GM23248 (cell line): Measurements from ENCODE around the gene B3GNT2. TPM values are rescaled to one million over a fixed set of nuclear protein-coding genes. Genes with fewer than 3 reads are reported as not detected.
"Not testable (repeated sequence)": the region's sequence is repeated elsewhere in the genome, so short reads cannot be mapped to it uniquely, and the experiment has no call there.

Source experiments
- DNase-seq: peaks from one replicate; pipeline ENCODE4 v3.0.0-alpha.2; 2015
- H2AFZ ChIP-seq: fragments of 200-600 bp; sonication (generic); 2 replicates; pipeline ENCODE4 v1.6.1; 2016; ENCODE audit warnings: antibody characterized with exemption
- H3F3A ChIP-seq: fragments of 200-600 bp; sonication (generic); 2 replicates; pipeline ENCODE4 v1.6.1; 2016; ENCODE audit warnings: mild to moderate bottlenecking, antibody characterized with exemption, mixed run types; ENCODE audit not compliant: insufficient read depth
- H3K27ac ChIP-seq: fragments of 200-600 bp; sonication (generic); 2 replicates; pipeline ENCODE4 v1.5.1; 2016; ENCODE audit warnings: mild to moderate bottlenecking
- H3K27me3 ChIP-seq: fragments of 200-600 bp; sonication (generic); replicated peaks from 2 replicates; pipeline ENCODE4 v1.6.1; 2016; ENCODE audit warnings: mild to moderate bottlenecking; ENCODE audit not compliant: insufficient read depth
- H3K36me3 ChIP-seq: fragments of 200-600 bp; sonication (generic); 2 replicates; pipeline ENCODE4 v1.6.1; 2016; ENCODE audit warnings: low read depth, mild to moderate bottlenecking
- H3K4me1 ChIP-seq: fragments of 200-600 bp; sonication (generic); 2 replicates; pipeline ENCODE4 v1.6.1; 2016; ENCODE audit warnings: mild to moderate bottlenecking; ENCODE audit not compliant: insufficient read depth
- H3K4me2 ChIP-seq: fragments of 200-600 bp; sonication (generic); one replicate; pipeline ENCODE4 v1.6.1; 2016; ENCODE audit warnings: mild to moderate bottlenecking; ENCODE audit not compliant: unreplicated experiment
- H3K4me3 ChIP-seq: fragments of 200-600 bp; sonication (generic); 2 replicates; pipeline ENCODE4 v1.5.1; 2016; ENCODE audit warnings: mild to moderate bottlenecking
- H3K79me2 ChIP-seq: fragments of 200-600 bp; sonication (generic); 2 replicates; pipeline ENCODE4 v1.6.1; 2016; ENCODE audit warnings: mild to moderate bottlenecking; ENCODE audit not compliant: insufficient read depth
- H3K9ac ChIP-seq: fragments of 200-600 bp; sonication (generic); 2 replicates; pipeline ENCODE4 v1.6.1; 2016; ENCODE audit warnings: mild to moderate bottlenecking
- H3K9me2 ChIP-seq: fragments of 200-600 bp; sonication (generic); 2 replicates; pipeline ENCODE4 v1.6.1; 2016; ENCODE audit warnings: mixed run types, mild to moderate bottlenecking, moderate library complexity; ENCODE audit not compliant: insufficient read depth
- H3K9me3 ChIP-seq: fragments of 200-600 bp; sonication (generic); one replicate; pipeline ENCODE4 v1.6.1; 2017; ENCODE audit warnings: low read depth
- H4K20me1 ChIP-seq: fragments of 200-600 bp; sonication (generic); 2 replicates; pipeline ENCODE4 v1.6.0; 2016; ENCODE audit not compliant: insufficient read depth
- EZH2 ChIP-seq: fragments of 200-600 bp; sonication (generic); IDR thresholded peaks from 2 replicates; pipeline ENCODE4 v1.6.1; 2018; ENCODE audit warnings: antibody characterized with exemption, mild to moderate bottlenecking; ENCODE audit not compliant: insufficient read depth, poor library complexity, severe bottlenecking
- EZH2phosphoT487 ChIP-seq: fragments of 200-600 bp; sonication (generic); IDR thresholded peaks from 2 replicates; pipeline ENCODE4 v1.6.1; 2018; ENCODE audit warnings: antibody characterized with exemption, moderate library complexity, mild to moderate bottlenecking, low read depth; ENCODE audit not compliant: insufficient read depth
- WGBS, 2 experiments: methylation state at CpG; one replicate each; pipeline ENCODE4 v1.1.6; 2015 to 2017; ENCODE audit warnings: low lambda C conversion rate in 2 of 2, low coverage in 1 of 2; ENCODE audit errors: missing lambda C conversion rate in 2 of 2; 5-methylcytosine and 5-hydroxymethylcytosine counted together
- in situ Hi-C: fragments of 300-500 bp; cut with MboI; formaldehyde crosslinking; loops from 2 replicates; pipeline ENCODE4 v1.15.0; 2020
- microRNA-seq: library from miRNA; unstranded; fragments of <30 nt; microRNA quantifications from one replicate; pipeline ENCODE4, GENCODE V29; 2016; ENCODE audit warnings: borderline number of aligned reads
- polyA plus RNA-seq: library from polyadenylated mRNA; unstranded; fragments of >200 nt; fragmentation: Nextera tagmentation; extraction: Ambion mirVana; gene quantifications from 2 replicates; pipeline ENCODE4 v1.2.1, GENCODE V29; 2016
- small RNA-seq: library from RNA; depleted of rRNA; stranded (forward); fragments of <200 nt; gene quantifications from one replicate; pipeline ENCODE3, GENCODE V24; 2014; ENCODE audit warnings: low read depth, low replicate concordance
- total RNA-seq: library from RNA; depleted of rRNA; stranded (reverse); fragments of >200 nt; shearing (Covaris generic); gene quantifications from 2 replicates; pipeline ENCODE4 v1.2.3, GENCODE V29; 2014

The B3GNT2 gene
- total and polyA plus RNA-seq, 2 experiments from 2014 or later = 11.0 to 14.2 TPM

DNA sequence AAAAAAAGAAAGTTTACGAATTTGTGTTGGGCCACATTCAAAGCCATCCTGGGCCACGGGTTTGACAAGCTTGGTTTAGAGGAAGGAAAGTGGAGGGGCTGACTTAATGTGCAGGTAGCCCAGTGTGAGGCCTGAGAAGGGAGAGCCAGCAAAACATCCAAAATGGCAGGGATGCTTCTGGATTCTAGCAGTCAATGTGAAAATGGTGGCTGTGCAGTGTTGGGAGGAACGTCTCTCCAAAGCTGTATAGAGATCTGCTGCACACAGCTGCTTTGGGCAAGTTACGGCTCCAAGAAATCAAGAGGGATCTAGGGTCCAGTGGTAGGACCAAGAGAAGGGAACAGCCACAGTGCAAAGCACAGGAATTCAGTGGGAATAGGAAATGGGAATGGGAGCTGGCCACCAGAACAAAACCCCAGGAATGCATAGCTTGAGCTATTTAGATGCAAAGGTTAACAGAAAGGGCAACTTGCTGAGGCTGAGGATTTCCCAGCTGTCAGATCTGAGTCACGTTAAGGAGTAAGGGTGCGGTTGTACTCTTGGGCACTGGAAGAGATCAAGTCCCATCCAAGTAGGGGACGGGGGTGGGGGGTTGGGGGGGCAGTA is 70.6 kb downstream of the B3GNT2 start:
- H2AFZ ChIP-seq = no peak overlapping the region

DNA sequence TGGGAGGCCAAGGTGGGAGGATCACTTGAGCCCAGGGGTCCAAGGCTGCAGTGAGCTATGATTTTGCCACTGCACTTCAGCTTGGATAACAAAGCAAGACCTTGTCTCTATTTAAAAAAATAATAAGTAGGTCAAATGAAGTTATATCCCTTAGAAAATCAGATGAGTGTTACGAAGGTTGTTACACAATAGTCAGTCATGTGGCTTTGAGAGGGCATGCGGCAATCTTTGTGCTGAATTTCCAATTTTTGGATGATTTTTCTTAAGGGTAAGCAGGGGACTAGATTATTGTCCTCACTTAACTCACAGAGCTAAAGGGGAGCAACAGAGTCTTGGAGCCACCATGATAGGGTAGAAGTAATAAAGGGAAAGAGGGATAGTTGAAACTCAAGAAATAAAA is 71.8 kb downstream of the B3GNT2 start:
- Histone ChIP-seq H2AFZ (no peak overlapping the region), H3F3A (no peaks in the 10 kb centered on the region), H3K9me2 (no peaks in the 10 kb centered on the region), H3K9ac (no peak overlapping the region), H3K79me2 (no peaks in the 10 kb centered on the region), H3K36me3 (no peaks in the 10 kb centered on the region), H3K4me3 (no peak overlapping the region), H3K4me1 (no peaks in the 10 kb centered on the region), H4K20me1 (no peaks in the 10 kb centered on the region), H3K27me3 (no peaks in the 10 kb centered on the region), H3K4me2 (no peak overlapping the region), H3K27ac (no peak overlapping the region), H3K9me3 (no peaks in the 10 kb centered on the region)
- TF ChIP-seq EZH2phosphoT487 (no peak), EZH2 (no peak)
- 47 to 61% methylated on average over 2 of the region's 2 CpGs for WGBS, 2 experiments
- in situ Hi-C loops = no loop called here
- peak; percentile 18 for DNase-seq

More for the DNA sequence above, 70.6 kb downstream of the B3GNT2 start:
- 67 to 72% methylated on average over 7 of the region's 7 CpGs for WGBS, 2 experiments
- H3K36me3 ChIP-seq = no peaks in the 10 kb centered on the region
- H3F3A ChIP-seq = no peaks in the 10 kb centered on the region
- no peak overlapping the region for H3K27ac ChIP-seq
- peak; percentile 49 for DNase-seq
- H3K4me3 ChIP-seq = no peak overlapping the region
- H3K9me2 ChIP-seq = no peaks in the 10 kb centered on the region
- no peaks in the 10 kb centered on the region for H3K27me3 ChIP-seq
- TF ChIP-seq EZH2 (no peak), EZH2phosphoT487 (no peak)
- no peaks in the 10 kb centered on the region for H3K79me2 ChIP-seq
- no peaks in the 10 kb centered on the region for H3K9me3 ChIP-seq
- no peak overlapping the region for H3K4me2 ChIP-seq
- no peak overlapping the region for H3K9ac ChIP-seq
- in situ Hi-C loops = no loop called here
- H3K4me1 ChIP-seq = no peaks in the 10 kb centered on the region
- H4K20me1 ChIP-seq = no peaks in the 10 kb centered on the region

DNA sequence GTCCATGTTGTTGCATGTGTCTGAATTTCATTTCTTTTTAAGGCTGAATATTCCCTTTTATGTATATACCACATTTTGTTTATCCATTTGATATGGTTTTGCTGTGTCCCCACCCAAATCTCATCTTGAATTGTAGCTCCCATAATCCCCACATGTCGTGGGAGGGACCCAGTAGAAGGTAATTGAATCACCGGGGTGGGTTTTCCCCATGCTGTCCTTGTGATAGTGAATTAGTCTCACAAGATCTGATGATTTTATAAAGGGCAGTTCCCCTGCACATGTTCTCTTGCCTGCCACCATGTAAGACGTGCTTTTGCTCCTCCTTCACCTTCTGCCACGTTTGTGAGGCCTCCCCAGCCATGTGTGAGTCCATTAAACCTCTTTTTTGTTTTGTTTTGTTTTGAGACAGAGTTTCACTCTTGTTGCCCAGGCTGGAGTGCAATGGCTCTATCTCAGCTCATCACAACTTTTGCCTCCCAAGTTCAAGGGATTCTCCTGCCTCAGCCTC is 72.8 kb downstream of the B3GNT2 start:
- H3K9me2 ChIP-seq, H2AFZ ChIP-seq, DNase-seq, H3K9me3 ChIP-seq, H3K79me2 ChIP-seq, H3F3A ChIP-seq, H3K27me3 ChIP-seq, in situ Hi-C loops, H3K27ac ChIP-seq, H3K4me1 ChIP-seq, H3K4me3 ChIP-seq, H3K36me3 ChIP-seq, H4K20me1 ChIP-seq, H3K4me2 ChIP-seq, H3K9ac ChIP-seq: not testable (repeated sequence)
- WGBS, 2 experiments = 50 to 51% methylated on average over 4 of the region's 4 CpGs

DNA sequence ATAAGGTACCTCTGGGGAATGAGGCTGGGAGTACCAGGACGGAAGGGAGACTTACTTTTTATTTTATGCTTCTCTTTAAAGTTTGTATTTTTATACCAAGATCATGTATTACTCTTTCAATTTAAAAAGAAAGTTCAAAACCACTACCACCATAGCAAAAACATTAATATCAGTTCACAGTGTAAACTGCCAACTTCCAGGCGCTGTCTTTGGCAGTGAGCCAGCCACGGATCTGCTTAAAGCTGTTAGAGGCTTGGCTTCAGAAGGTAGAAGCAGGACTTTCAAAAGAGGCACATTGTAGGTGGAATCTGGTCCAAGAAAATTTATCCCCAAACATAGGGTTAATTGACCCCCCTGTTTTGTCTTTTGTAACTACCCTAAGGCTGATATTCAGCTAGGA is 74.8 kb downstream of the B3GNT2 start:
- no peaks in the 10 kb centered on the region for H3K27me3 ChIP-seq
- no peak for DNase-seq
- no peak overlapping the region for H3K4me2 ChIP-seq
- H3K9me3 ChIP-seq = no peaks in the 10 kb centered on the region
- no peak overlapping the region for H3K27ac ChIP-seq
- no peaks in the 10 kb centered on the region for H3F3A ChIP-seq
- no peaks in the 10 kb centered on the region for H3K4me1 ChIP-seq
- WGBS, 2 experiments = 2 to 6% methylated on average over 3 of the region's 3 CpGs
- no peak for TF ChIP-seq EZH2
- no peak for TF ChIP-seq EZH2phosphoT487
- H2AFZ ChIP-seq = no peak overlapping the region
- H3K4me3 ChIP-seq = no peak overlapping the region
- no peaks in the 10 kb centered on the region for H4K20me1 ChIP-seq
- no peaks in the 10 kb centered on the region for H3K9me2 ChIP-seq
- in situ Hi-C loops = no loop called here
- no peak overlapping the region for H3K9ac ChIP-seq
- no peaks in the 10 kb centered on the region for H3K79me2 ChIP-seq
- no peaks in the 10 kb centered on the region for H3K36me3 ChIP-seq

Small RNA genes within 50 kb of the gene (microRNA-seq; reads per million reads assigned to microRNA genes)
- gene MIR5192 = not detected

Small RNA genes within 50 kb of the gene (small RNA-seq; reads per million reads assigned to genes)
- gene MIR5192 (not detected), gene RN7SL51P (not detected)
